Glomerular visceral epithelial cell (primary cell): Measurements from ENCODE around the gene FAM78B.

ENCODE experiments used
- DNase-seq: peaks from one replicate; pipeline ENCODE4 v3.0.0-alpha.2; 2016; ENCODE audit errors: extremely low spot score

Gene FAM78B

DNA sequence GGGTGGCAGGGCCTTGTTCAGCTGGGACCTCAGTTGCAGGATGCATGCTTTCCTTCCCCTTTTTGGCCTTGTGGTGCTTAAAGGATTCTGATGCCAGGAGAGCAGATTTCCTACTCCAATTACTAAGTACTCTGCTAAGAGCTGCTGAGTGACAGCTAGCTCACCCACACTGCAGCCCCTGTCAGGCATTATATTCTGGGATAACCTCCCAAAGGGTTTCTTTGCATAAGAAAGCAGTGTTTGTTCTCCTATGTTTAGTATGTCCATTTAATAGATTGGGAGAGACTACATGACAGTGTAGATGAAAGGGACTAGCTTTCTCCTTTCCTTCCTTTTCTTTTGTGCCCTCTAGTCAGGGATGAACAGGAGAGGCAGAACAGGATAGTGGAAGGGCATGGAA lies 100.7 kb downstream of the FAM78B start:
- DNase-seq: no peak

DNA sequence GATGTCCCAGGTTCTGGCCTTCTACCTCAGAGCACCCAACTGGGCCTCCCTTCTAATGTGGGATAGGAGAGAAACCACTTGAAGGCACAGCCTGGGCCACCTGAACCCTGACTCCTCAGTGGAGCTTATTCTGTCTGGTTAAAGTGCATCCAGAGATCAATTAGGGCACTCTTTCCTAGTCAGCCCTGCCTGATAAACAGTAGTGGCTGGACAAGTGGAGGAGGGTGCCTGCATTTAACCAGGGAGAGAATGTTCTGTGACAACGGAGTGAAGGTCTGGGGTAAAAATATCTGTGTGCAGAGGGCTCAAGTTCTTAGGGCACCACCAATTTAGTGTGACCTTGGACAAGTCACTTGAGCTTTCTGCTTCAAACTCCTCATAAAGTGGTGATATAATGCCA lies 101.8 kb downstream of the FAM78B start:
- DNase-seq: no peak

DNA sequence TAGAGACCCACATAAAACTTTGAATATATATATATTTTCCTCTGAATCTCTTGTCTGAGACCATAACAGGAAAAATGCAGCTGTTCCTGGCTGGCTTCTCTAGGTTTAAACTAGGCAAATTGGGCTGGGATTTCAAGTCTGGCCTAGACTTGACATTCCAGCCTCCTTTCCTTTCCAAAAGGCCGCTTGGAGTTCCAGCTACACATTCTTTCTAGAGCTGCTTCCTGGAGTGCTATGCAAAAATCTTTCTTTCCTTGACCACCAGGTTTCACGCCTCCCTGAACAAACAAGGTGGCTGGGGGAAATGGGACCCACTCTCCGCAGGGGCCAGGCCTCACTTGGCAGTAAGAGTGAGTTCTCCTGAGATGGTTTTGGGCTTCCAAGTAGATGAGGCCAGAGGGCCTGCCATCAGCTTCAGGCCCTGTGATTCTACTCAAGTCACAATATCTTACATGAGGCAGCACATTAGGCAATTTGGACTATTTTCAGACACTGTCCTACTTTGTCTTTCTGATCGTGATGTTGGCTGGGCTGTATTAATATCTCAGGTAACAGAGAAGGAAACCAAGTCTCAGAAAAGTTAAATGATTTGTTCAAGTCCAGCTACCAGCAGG lies 102.4 kb downstream of the FAM78B start:
- DNase-seq: no peak

DNA sequence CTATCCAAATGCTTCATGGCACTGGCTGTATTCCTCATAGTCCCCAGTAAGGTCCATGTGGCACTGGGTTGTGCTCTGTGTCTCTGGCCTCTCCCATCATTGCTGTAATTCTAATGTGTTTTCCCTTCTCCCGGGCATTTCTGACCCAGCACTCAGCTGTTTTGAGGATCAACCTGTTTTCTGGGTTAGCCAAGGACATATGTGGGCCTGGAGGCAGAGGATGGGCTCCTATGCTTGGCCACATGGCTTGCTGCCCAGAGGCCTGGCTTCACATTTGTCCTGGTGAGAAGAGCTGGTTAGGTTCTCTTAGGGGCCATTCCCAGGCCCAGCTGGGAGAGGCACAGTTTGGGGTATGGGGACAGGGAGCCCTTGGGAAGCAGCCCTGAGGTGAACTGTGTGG lies 103.1 kb downstream of the FAM78B start:
- DNase-seq: no peak

DNA sequence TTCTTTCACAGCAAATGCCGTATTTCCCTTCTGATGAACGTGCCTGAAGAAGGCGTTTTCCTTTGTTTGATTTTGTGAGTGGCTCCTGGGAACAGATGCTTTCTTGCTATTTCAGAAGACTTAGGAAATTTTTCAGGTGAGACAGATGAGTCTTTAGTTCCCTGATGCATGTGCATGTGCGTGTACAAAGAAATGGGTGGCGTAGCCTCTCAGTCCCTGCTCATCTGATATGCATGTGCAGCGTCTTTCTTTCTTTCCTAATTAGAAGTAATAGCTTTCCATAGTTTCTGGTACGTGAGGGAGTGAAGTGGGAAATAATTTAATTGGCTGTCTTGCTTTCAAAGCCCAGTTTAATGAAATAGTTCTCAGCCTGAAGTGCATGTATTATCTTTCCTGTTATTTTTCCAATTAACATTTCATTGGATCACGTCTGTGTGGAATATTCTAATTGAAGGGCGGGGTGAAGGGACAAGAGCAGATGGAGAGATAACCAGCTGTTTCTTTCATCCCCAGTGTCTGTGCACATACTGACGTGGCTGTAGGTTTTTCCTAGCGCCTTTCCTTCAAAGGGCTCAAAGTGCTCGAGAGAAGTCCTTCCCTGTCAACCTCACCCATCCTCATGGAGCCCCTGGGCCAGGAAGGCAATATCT lies 104.3 kb downstream of the FAM78B start:
- DNase-seq: no peak

DNA sequence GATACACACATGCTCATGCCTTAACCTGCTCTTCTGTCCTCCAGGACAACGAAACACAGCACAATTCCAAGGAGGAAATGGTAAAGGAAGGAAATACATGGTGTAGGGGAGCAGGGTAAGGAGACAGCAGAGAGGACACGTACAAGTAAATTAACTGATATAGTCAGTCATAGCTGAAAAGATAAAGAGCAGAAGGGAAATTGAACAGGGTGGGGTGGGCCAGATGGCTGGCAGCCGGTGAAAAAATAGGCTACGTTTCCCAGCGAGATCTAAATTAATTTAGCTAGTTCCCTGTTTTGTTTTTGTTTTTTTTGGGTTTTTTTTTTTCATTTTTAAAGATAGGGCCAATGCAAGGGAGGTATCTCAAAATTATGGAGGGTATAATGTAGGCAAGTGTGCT lies 109.2 kb downstream of the FAM78B start:
- DNase-seq: no peak

DNA sequence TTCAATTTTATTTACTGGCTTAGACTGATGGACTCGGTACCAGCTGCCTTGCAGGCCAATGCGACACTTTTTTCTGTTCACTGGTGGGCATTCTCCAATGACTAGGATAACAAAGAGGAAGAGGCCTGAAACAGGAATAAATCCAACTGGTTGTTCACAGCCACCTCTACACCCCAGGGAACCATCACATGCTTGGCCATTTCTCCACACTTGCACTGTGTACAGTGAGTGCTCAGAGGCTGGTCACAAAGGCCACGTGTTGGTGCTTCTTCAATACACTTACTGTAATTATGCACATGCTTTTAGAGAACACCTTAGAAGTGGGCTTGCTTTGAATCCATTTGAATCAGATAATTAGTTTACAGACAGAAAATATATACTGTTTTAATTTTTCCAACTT lies 113.4 kb downstream of the FAM78B start:
- no peak for DNase-seq

DNA sequence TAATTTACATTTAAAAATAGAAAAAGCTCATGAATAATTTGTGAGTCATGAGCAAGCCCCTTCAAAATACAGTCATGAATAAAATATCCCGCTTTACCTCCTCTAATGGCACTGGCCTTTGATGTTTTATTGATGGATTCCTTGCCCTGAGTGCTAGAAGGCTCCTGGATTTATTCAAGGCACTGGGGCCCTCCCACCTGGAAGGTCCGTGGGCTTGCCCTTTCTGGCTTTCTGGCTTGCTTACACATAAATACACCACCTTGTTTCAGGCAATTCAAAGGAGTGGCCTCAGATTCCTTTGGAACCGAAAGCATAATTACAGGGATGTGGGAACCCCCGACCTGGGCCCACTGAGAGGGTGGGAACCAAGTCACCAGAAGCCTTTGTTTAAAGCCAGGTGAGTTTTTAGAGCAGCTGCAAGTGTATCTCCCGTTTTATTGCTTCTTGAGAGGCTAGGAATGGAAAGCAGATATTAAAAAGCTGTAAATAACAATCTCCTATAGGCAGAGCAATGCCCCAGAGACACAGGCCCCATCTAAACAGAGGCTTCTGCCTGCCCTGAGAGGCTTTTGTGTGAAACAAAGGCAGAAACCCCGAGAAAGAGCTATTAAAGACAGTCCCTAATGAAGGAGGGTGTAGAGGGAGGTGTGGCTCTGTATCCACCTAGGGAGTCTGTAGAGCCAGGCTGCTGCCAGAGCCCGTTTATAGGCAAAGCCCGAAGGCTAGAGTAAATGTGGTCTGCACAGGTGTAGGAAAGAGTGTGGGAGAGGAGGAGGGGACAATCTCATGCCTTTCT lies 126.4 kb downstream of the FAM78B start:
- DNase-seq: no peak

DNA sequence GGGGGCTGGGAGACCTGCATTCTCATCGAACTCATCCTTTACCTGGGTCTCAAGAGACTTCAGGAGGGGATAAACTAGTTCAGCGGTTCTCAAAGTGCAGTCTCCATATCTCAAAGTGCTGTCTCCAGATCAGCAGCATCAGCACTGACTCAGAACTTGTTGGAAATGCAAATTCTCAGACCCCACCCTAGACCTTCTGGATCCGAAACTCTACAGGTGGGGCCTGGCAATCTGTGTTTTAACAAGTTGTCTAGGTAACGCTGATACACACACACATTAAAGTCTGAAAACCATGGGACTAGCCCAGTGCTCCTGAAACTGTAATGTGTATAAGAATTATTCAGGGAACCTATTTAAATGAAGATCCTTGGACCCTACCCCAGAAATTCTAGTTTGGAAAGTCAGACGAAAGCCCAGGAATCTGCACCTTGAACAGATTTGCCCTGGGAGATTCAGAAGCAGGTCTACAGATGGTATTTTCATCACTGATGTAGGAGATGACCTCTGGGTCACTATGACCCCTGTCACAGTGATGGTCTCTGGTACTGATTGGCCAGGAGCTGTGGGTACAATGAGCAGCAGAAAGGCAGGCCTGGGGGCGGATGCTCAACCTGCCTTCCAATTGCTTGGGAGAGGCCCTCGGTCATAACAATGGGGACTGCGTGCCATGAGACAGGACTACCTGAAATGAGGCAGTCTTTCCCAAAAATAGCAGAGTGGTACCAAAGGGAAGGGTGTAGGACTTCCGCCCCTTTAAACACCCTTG lies 127.2 kb downstream of the FAM78B start:
- no peak for DNase-seq

DNA sequence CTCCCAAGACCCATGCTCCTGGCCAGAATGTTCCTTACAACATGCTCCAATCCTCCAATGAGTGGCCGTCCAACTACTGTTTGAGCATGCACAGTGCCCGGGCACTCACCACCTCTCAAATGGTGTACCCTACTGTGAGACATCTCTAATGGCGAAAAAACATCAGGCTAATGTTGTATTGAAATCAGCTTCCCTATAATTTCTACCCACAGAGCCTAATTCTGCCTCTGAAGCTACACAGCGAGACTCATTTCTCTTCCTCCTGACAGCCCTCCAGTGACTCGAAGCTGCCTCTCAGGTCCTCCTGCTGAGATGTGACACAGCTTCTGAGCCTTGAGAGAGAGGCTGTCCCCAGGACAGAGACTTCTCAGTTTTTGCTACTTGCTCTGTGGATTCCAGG lies 130.7 kb downstream of the FAM78B start:
- no peak for DNase-seq

DNA sequence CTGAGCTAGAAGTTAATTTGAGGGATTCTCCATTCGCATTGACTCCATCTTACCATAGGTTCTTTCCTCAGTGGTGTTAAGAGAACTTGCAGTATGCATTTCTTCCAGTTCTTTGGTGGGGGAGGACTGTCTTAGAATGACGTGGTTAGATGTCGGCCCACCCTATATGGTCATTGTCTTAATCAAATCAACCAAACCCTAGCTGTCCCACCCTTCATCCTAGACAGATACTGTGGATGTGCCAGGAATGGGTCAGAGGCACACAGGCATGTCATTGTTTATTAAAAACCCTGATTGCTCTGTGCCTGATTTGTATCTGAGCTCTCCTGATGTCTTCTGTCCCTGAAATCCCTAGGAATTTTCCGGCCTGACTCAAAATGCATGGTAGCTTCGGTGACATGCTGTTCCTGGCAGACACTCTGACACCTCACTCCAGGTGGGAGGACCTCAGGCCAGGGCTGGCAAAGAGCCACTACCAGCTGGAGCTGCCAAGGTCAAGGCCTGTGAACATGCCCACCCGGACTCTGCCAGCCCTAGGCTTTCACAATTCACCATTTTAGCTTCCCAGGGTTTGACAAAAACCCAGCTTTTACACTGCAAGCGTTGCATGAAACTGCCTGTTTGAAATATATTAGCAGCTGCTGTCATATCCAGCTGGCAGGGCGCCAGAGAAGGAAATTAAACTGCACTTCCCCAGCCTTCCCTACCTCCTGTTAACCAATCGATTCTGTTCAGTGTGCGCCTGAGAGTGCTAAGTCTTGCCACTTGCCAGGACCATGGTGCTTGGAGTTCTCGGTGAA lies 134.0 kb downstream of the FAM78B start:
- no peak for DNase-seq

DNA sequence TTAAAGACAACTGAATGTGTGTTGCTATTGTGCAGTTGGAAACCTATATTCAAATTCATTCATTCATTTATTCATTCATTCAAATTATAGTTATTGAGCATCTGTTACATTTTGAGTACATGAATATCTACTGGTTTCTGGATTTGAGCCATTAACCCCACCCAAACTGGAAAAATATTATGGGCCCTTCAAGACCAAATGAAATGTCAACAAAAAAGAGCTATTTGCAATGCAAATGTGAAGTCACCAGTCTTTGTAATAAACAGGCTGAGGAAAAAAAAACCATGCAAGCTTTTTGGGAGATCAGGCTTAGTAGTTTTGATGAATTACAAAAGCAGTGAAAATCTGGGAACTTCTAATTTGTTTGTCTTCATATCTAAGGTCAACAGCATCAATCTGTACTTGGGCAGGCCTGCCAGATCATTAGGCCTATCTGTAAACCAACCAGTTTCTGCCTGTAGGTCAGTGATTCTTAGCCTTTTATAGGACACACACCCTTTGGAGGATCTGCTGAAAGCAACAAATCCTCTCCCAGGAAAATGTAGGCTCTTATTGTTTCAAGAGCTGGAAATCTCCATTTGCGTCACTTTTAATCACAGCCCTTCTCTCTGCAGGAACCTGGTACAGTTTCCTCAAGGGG lies 134.7 kb downstream of the FAM78B start:
- DNase-seq: no peak

DNA sequence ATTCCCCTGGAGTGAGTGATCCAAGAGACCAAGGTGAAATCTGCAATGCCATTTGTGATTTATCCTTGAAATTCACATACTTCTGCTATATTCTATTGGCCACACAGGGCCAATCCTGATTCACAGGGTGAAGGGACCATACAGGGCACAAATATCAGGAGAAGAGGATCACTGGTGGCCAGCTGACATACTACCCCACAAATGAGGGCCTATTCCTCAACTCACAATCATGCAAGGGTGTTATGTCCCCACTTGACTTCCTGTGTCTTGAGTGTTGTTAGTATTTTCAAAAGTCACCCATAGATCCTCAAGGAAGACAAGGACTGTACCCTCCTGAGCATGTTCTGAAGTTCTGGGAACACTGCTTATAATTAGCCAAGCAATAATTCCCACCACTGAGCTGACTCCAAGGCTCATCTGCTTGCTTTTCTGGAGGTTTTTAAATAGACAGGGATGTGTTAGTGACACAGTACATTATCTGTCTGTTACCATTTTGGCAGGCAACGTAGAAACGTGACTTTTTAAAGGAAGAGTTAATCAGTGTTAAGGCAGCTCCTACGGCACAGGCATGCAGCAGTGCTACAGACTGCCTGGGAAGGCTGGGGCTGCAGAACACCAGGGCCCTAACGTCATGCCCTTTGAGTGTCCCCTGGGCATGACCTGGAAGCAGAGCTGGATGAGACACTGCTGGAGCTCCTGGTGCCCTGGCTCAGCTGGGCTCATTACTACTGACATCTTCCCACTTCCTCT lies 137.4 kb downstream of the FAM78B start:
- no peak for DNase-seq

DNA sequence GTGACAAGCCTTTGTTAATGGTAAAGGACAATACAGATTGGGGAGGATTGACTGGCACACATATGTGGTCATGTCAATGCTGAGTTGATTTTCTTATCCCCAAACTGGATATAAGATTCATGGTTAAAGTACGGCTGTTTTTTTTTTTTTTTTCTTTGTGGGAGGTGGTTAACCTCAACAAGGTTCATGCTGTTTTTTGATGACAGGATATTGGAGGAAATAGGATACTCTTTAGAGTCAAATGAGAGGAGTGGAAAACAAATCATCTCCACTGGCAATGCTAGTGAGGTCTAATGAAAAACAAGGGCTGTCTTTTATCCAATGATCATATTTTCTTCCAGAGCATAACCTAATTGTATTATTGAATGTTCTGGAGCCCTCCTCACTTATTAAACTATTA lies 140.2 kb downstream of the FAM78B start:
- DNase-seq: no peak

DNA sequence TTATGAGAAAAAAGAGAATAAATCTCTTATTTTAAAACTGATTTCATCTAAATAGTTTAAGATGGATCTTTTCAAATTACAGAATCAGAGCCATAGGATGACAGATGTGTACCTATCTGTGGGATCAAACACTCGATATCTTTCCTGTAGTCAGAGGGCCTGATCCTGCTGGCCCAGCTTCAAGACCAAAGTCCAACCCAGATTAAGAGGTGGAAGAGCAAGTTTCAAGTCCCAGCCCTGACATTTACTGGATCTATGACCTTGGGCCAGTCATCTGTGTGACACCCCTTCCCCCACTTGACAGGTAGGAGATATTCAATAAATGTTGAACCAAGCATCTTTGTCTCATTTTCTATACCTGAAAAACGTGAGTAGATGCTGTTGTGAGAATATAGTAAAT lies 140.7 kb downstream of the FAM78B start:
- DNase-seq: no peak

DNA sequence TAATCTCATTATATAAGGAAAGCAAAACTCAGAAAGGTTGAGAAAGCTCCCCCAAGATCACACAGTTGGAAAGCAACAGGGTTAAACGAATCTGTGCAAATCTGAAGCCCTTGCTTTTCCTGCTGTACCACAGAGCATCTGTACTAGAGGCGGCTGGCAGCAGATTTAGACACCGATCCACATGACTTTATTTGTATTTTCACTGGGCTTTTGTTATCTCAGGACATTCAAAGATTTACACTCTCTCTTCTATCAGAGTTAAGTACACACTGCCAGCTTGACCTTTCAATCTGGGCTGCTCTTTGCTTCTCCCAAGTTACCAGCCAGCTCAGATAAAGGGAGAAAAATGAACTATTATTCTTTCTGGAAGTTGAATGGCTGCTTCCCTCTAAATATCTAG lies 146.6 kb downstream of the FAM78B start:
- DNase-seq: no peak
